OCI-LY1 (cell line): ENCODE data around the gene F5.

ENCODE experiments used
- EZH2 ChIP-seq: fragments of 200-600 bp; sonication (generic), shearing (Covaris generic); IDR thresholded peaks from 2 replicates; pipeline ENCODE4 v1.8.0; 2017; ENCODE audit warnings: borderline replicate concordance, mixed run types, mild to moderate bottlenecking, antibody characterized with exemption, low read length, moderate library complexity, mixed read lengths
- TF ChIP-seq, protein P1 (sequence below): fragments of 200-600 bp; sonication (generic), shearing (Covaris generic); IDR thresholded peaks from 2 replicates; pipeline ENCODE4 v1.5.1; 2017; ENCODE audit warnings: mild to moderate bottlenecking, antibody characterized with exemption, low read length, moderate library complexity, mixed read lengths

DNA sequence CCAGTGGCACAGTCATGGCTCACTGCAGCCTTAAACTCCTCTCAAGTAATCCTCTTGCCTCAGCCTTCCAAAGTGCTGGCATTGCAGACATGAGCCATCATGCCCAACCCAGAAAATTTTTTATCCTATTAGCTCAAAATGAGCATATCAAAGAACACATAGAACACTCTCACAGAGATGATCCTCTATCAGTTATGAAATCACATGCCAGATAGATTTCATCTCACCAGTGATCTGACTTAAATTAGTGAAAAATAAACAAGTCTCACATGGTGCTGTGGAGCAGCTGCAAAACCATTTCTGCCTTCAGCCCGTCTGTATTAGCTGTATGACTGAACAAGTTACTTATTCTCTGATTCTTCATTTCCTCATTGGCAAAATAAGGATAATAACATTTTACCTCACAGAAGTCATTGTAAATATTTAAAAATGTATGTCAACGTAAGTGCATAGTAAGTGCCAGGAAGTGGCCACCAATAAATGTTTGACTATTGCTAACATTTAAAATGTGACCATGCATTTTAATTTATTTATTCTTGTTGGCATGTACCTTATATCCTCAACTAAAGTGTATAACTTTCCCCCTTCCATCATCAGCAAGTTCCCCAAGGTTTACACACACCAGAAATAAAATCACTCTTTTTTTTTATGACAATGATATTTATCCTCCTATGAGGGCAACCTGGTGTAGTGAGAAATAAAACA, 71.6 kb downstream of the F5 start:
- TF ChIP-seq, protein P1, sequence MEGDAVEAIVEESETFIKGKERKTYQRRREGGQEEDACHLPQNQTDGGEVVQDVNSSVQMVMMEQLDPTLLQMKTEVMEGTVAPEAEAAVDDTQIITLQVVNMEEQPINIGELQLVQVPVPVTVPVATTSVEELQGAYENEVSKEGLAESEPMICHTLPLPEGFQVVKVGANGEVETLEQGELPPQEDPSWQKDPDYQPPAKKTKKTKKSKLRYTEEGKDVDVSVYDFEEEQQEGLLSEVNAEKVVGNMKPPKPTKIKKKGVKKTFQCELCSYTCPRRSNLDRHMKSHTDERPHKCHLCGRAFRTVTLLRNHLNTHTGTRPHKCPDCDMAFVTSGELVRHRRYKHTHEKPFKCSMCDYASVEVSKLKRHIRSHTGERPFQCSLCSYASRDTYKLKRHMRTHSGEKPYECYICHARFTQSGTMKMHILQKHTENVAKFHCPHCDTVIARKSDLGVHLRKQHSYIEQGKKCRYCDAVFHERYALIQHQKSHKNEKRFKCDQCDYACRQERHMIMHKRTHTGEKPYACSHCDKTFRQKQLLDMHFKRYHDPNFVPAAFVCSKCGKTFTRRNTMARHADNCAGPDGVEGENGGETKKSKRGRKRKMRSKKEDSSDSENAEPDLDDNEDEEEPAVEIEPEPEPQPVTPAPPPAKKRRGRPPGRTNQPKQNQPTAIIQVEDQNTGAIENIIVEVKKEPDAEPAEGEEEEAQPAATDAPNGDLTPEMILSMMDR = no peak
- no peak for TF ChIP-seq EZH2
